ENCODE data around the gene YTHDF1. TPM values are rescaled to one million over a fixed set of nuclear protein-coding genes. Genes with fewer than 3 reads are reported as not detected.

Gene YTHDF1
- total and polyA plus RNA-seq, 2 of the 4 experiments (the other 2 are of a cell fraction), result 10.9 to 22.6 TPM

DNA sequence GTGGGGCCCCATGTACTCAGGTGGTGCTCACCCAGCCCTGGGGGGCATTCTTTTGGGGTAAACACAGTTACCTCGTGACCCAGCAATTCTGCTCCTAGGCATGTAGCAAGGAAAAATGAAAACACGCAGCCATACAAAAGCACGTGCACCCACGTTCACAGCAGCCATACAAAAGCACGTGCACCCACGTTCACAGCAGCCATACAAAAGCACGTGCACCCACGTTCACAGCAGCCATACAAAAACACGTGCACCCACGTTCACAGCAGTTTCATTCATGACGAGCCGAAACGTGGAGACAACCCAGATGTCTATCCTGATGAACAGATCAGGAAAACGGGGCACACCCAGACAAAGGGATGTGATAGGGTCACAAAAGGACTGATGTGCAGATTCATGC is 57.1 kb downstream of the YTHDF1 start:
- no peak overlapping the region for H2AFZ ChIP-seq (replicated peaks; ENCODE audit: low read length, poor library complexity)
- no peak overlapping the region for H4K8ac ChIP-seq (ENCODE audit: low read depth in 2 of 2, low read length in 2 of 2)
- no peak overlapping the region for H2BK20ac ChIP-seq (ENCODE audit: low read depth, low read length)
- no peak overlapping the region for H3K4ac ChIP-seq (ENCODE audit: low read depth, low read length)
- no peak overlapping the region for H2AK9ac ChIP-seq (replicated peaks; ENCODE audit: low read depth, low read length, poor library complexity)
- H4K5ac ChIP-seq (ENCODE audit: low read depth, low read length), result no peak overlapping the region
- no peak overlapping the region for H3K14ac ChIP-seq (replicated peaks; ENCODE audit: low read depth, low read length)
- WGBS, 2 experiments (ENCODE audit: extremely low coverage in 2 of 2, insufficient read length in 1 of 2), result 64% methylated on average over 8 of the region's 14 CpGs; no CpG with 5 or more reads in 1 of the 2 experiments
- dilution Hi-C loops (cut with HindIII; ENCODE audit: low sequenced_read_pairs, unreplicated experiment), result no loop called here
- in situ Hi-C loops (cut with MboI; ENCODE audit: low sequenced_read_pairs), result no loop called here
- H3K4me2 ChIP-seq (ENCODE audit: low read depth, low read length), result no peak overlapping the region
- no peak overlapping the region for H2BK5ac ChIP-seq (ENCODE audit: low read depth, low read length, poor library complexity, severe bottlenecking)
- no peak overlapping the region for H3K9ac ChIP-seq (ENCODE audit: low read depth, low read length)
- no peak overlapping the region for H3K4me3 ChIP-seq (ENCODE audit: insufficient read depth, low read depth, low read length)
- no peak overlapping the region for H3K27ac ChIP-seq (ENCODE audit: insufficient read depth, low read length)
- no peak overlapping the region for H2BK120ac ChIP-seq (ENCODE audit: low read depth, low read length)
- POLR2A ChIA-PET (ENCODE audit: unreplicated experiment), result no interaction called here
- H3K36me3 ChIP-seq (ENCODE audit: control insufficient read depth, insufficient read depth, low read length), result no peaks in the 10 kb centered on the region
- no peak for DNase-seq
- no peaks in the 10 kb centered on the region for H3K79me1 ChIP-seq (ENCODE audit: low read depth in 1 of 2, low read length in 2 of 2)
- ATAC-seq (ENCODE audit: low read depth), result no peak
- H4K20me1 ChIP-seq (ENCODE audit: insufficient read depth, low read length), result no peaks in the 10 kb centered on the region; the same call in 1 of the 2 replicates
- no peaks in the 10 kb centered on the region for H3K4me1 ChIP-seq (ENCODE audit: control insufficient read depth, insufficient read depth, low read length)
- no peak overlapping the region for H3K23ac ChIP-seq (ENCODE audit: low read depth, low read length)
- no peak overlapping the region for H3K56ac ChIP-seq (ENCODE audit: extremely low read depth, insufficient read depth, low read length)
- CTCF ChIA-PET, result no interaction called here
- H3K9me1 ChIP-seq (ENCODE audit: insufficient read depth, low read length), result no peaks in the 10 kb centered on the region
- intact Hi-C loops (cut with micrococcal nuclease), result no loop called here
- H3K18ac ChIP-seq (ENCODE audit: low read depth, low read length), result no peak overlapping the region
- no peak overlapping the region for H2AK5ac ChIP-seq (ENCODE audit: low read depth, low read length)
- no TSS peak for BruUV-seq (replicated peaks)
- H3K27me3 ChIP-seq (ENCODE audit: control insufficient read depth, insufficient read depth, low read length), result peaks cover 55% of the 10 kb centered on the region
- H2BK15ac ChIP-seq (ENCODE audit: low read depth, low read length), result no peak overlapping the region
- TF ChIP-seq RCOR1 (IDR thresholded peaks at IDR 0.05; ENCODE audit: insufficient replicate concordance, low read length) (no peak), FOS (IDR thresholded peaks at IDR 0.05; ENCODE audit: low read depth, low read length) (no peak)
- no peak overlapping the region for H4K91ac ChIP-seq (ENCODE audit: insufficient read depth, low read depth, low read length)
- H3K9me3 ChIP-seq (ENCODE audit: control insufficient read depth, insufficient read depth, low read length), result no peaks in the 10 kb centered on the region
